Mesendoderm (in vitro differentiated cells): ENCODE results near the gene GPHN.
A peak's percentile ranks its signal among the peaks of the same experiment; 100 is the strongest.

Source experiments
- DNase-seq: peaks from one replicate; pipeline ENCODE4 v3.0.0; 2013
- H2AK5ac ChIP-seq: 2 replicates; pipeline ENCODE4 v1.6.1; 2013; ENCODE audit warnings: low read length, inconsistent platforms
- H2BK120ac ChIP-seq: 2 replicates; pipeline ENCODE4 v1.6.1; 2013; ENCODE audit warnings: low read depth, mild to moderate bottlenecking, low read length, moderate library complexity, mixed read lengths
- H2BK15ac ChIP-seq: replicated peaks from 2 replicates; pipeline ENCODE4 v1.6.1; 2013; ENCODE audit warnings: low read depth, mild to moderate bottlenecking, moderate library complexity
- H2BK5ac ChIP-seq: 2 replicates; pipeline ENCODE4 v1.6.1; 2013; ENCODE audit warnings: low read length, inconsistent platforms
- H3K18ac ChIP-seq: 2 replicates; pipeline ENCODE4 v1.6.1; 2013; ENCODE audit warnings: mild to moderate bottlenecking, low read length, mixed read lengths
- H3K23ac ChIP-seq: one replicate; pipeline ENCODE4 v1.6.1; 2013; ENCODE audit warnings: low read length
- H3K27ac ChIP-seq: 2 replicates; pipeline ENCODE4 v1.5.1; 2013; ENCODE audit warnings: low read depth, mild to moderate bottlenecking, inconsistent platforms, low read length, moderate library complexity
- H3K27me3 ChIP-seq: 2 replicates; pipeline ENCODE4 v1.6.1; 2013; ENCODE audit warnings: low read length, control low read depth, mild to moderate bottlenecking, inconsistent platforms; ENCODE audit not compliant: insufficient read depth, poor library complexity
- H3K36me3 ChIP-seq: 2 replicates; pipeline ENCODE4 v1.6.1; 2013; ENCODE audit warnings: low read length, inconsistent platforms; ENCODE audit not compliant: control insufficient read depth, insufficient read depth
- H3K4ac ChIP-seq: one replicate; pipeline ENCODE4 v1.6.1; 2013; ENCODE audit warnings: low read depth, mild to moderate bottlenecking, low read length, moderate library complexity
- H3K4me1 ChIP-seq: 2 replicates; pipeline ENCODE4 v1.6.1; 2013; ENCODE audit warnings: low read depth, low read length, inconsistent platforms; ENCODE audit not compliant: control insufficient read depth
- H3K4me2 ChIP-seq: 2 replicates; pipeline ENCODE4 v1.6.1; 2013; ENCODE audit warnings: low read length
- H3K4me3 ChIP-seq: 2 replicates; pipeline ENCODE4 v1.5.1; 2013; ENCODE audit warnings: mild to moderate bottlenecking, low read length
- H3K56ac ChIP-seq: one replicate; pipeline ENCODE4 v1.6.1; 2013; ENCODE audit warnings: low read length
- H3K79me1 ChIP-seq: 2 replicates; pipeline ENCODE4 v1.6.1; 2013; ENCODE audit warnings: low read length, inconsistent platforms
- H3K79me2 ChIP-seq: 2 replicates; pipeline ENCODE4 v1.6.1; 2013; ENCODE audit warnings: mild to moderate bottlenecking, low read length; ENCODE audit not compliant: control insufficient read depth, insufficient read depth
- H3K9ac ChIP-seq: 2 replicates; pipeline ENCODE4 v1.6.1; 2013; ENCODE audit warnings: low read length, inconsistent platforms
- H4K5ac ChIP-seq: one replicate; pipeline ENCODE4 v1.6.1; 2013; ENCODE audit warnings: low read length
- H4K8ac ChIP-seq: one replicate; pipeline ENCODE4 v1.6.1; 2013; ENCODE audit warnings: low read depth, mild to moderate bottlenecking, control low read depth, low read length, moderate library complexity
- whole genome bisulfite sequencing: extraction: QIAGEN DNeasy Blood & Tissue Kit; methylation state at CpG from one replicate; pipeline ENCODE4 v1.1.7; 2013; ENCODE audit warnings: low lambda C conversion rate, missing lambda C conversion rate; ENCODE audit not compliant: insufficient coverage; ENCODE audit errors: extremely low coverage; 5-methylcytosine and 5-hydroxymethylcytosine counted together

GPHN gene

GRCh38 chr14:66772146-66772545, 264.2 kb downstream of the GPHN start:
- no CpG with 5 or more reads among the region's 2 CpGs for WGBS
- Histone ChIP-seq H3K4me1 (no peaks in the 10 kb centered on the region), H3K18ac (no peak overlapping the region), H3K4me2 (no peak overlapping the region), H3K27me3 (no peaks in the 10 kb centered on the region), H3K56ac (no peak overlapping the region), H2BK5ac (no peak overlapping the region), H3K79me1 (no peaks in the 10 kb centered on the region), H2AK5ac (no peak overlapping the region), H2BK15ac (no peak overlapping the region), H4K5ac (no peak overlapping the region), H3K23ac (no peak overlapping the region), H3K79me2 (no peaks in the 10 kb centered on the region), H3K36me3 (no peaks in the 10 kb centered on the region), H3K4ac (no peak overlapping the region), H4K8ac (no peak overlapping the region), H3K9ac (no peak overlapping the region), H2BK120ac (no peak overlapping the region), H3K27ac (no peak overlapping the region), H3K4me3 (no peak overlapping the region)
- DNase-seq: no peak

- peak; percentile 15 for DNase-seq
- WGBS: no CpG with 5 or more reads among the region's 1 CpG
Observed at GRCh38 chr14:66782853-66783252, 274.9 kb downstream of the GPHN start.

GRCh38 chr14:66790101-66790500, 282.2 kb downstream of the GPHN start:
- no peak overlapping the region for H2BK15ac ChIP-seq
- WGBS: no CpG with 5 or more reads among the region's 1 CpG

More at GRCh38 chr14:66782853-66783252, 274.9 kb downstream of the GPHN start:
- H2BK15ac ChIP-seq: no peak overlapping the region
- H3K79me2 ChIP-seq: no peaks in the 10 kb centered on the region
- no peak overlapping the region for H2BK120ac ChIP-seq
- H4K5ac ChIP-seq: no peak overlapping the region
- H3K56ac ChIP-seq: no peak overlapping the region
- H3K9ac ChIP-seq: no peak overlapping the region
- no peak overlapping the region for H3K23ac ChIP-seq
- no peaks in the 10 kb centered on the region for H3K27me3 ChIP-seq
- H3K18ac ChIP-seq: no peak overlapping the region
- H3K4ac ChIP-seq: no peak overlapping the region
- H3K4me3 ChIP-seq: no peak overlapping the region
- no peak overlapping the region for H2BK5ac ChIP-seq
- no peaks in the 10 kb centered on the region for H3K4me1 ChIP-seq
- H3K4me2 ChIP-seq: no peak overlapping the region
- H3K79me1 ChIP-seq: no peaks in the 10 kb centered on the region
- H2AK5ac ChIP-seq: no peak overlapping the region
- no peak overlapping the region for H3K27ac ChIP-seq
- H3K36me3 ChIP-seq: no peaks in the 10 kb centered on the region
- no peak overlapping the region for H4K8ac ChIP-seq

GRCh38 chr14:66802962-66803361, 295.0 kb downstream of the GPHN start:
- no peak for DNase-seq
- Histone ChIP-seq H3K4me2 (no peak overlapping the region), H4K5ac (no peak overlapping the region), H2AK5ac (no peak overlapping the region), H2BK5ac (no peak overlapping the region), H3K9ac (no peak overlapping the region), H3K56ac (no peak overlapping the region), H3K27ac (no peak overlapping the region), H3K4ac (no peak overlapping the region), H3K4me1 (no peaks in the 10 kb centered on the region), H3K79me2 (no peaks in the 10 kb centered on the region), H2BK15ac (no peak overlapping the region), H3K27me3 (no peaks in the 10 kb centered on the region), H4K8ac (no peak overlapping the region), H3K18ac (no peak overlapping the region), H3K4me3 (no peak overlapping the region), H3K23ac (no peak overlapping the region), H2BK120ac (no peak overlapping the region), H3K36me3 (no peaks in the 10 kb centered on the region), H3K79me1 (no peaks in the 10 kb centered on the region)
- WGBS: no CpG with 5 or more reads among the region's 4 CpGs

More at GRCh38 chr14:66790101-66790500, 282.2 kb downstream of the GPHN start:
- no peak overlapping the region for H3K4me3 ChIP-seq
- no peak overlapping the region for H2BK120ac ChIP-seq
- no peak overlapping the region for H2AK5ac ChIP-seq
- no peak overlapping the region for H2BK5ac ChIP-seq
- H3K4me1 ChIP-seq: no peaks in the 10 kb centered on the region
- H3K4ac ChIP-seq: no peak overlapping the region
- H4K5ac ChIP-seq: no peak overlapping the region
- H3K9ac ChIP-seq: no peak overlapping the region
- H3K4me2 ChIP-seq: no peak overlapping the region
- H3K27me3 ChIP-seq: no peaks in the 10 kb centered on the region
- no peak overlapping the region for H3K23ac ChIP-seq
- H3K56ac ChIP-seq: no peak overlapping the region
- H3K27ac ChIP-seq: no peak overlapping the region
- no peak for DNase-seq
- H4K8ac ChIP-seq: no peak overlapping the region
- H3K18ac ChIP-seq: no peak overlapping the region
- H3K79me1 ChIP-seq: no peaks in the 10 kb centered on the region
- no peaks in the 10 kb centered on the region for H3K79me2 ChIP-seq
- no peaks in the 10 kb centered on the region for H3K36me3 ChIP-seq

GRCh38 chr14:66804141-66804540, 296.2 kb downstream of the GPHN start:
- Histone ChIP-seq H2BK5ac (no peak overlapping the region), H3K79me2 (no peaks in the 10 kb centered on the region), H2AK5ac (no peak overlapping the region), H3K4me1 (no peaks in the 10 kb centered on the region), H3K27ac (no peak overlapping the region), H3K79me1 (no peaks in the 10 kb centered on the region), H4K5ac (no peak overlapping the region), H2BK15ac (no peak overlapping the region), H3K23ac (no peak overlapping the region), H2BK120ac (no peak overlapping the region), H4K8ac (no peak overlapping the region), H3K4ac (no peak overlapping the region), H3K18ac (no peak overlapping the region), H3K9ac (no peak overlapping the region), H3K4me2 (no peak overlapping the region), H3K4me3 (no peak overlapping the region), H3K27me3 (no peaks in the 10 kb centered on the region), H3K56ac (no peak overlapping the region), H3K36me3 (no peaks in the 10 kb centered on the region)
- no CpG with 5 or more reads among the region's 1 CpG for WGBS
- DNase-seq: no peak

GRCh38 chr14:66813636-66814035, 305.7 kb downstream of the GPHN start:
- Histone ChIP-seq H4K5ac (no peak overlapping the region), H3K79me1 (no peaks in the 10 kb centered on the region)
- no CpG with 5 or more reads among the region's 6 CpGs for WGBS

More at GRCh38 chr14:66813636-66814035, 305.7 kb downstream of the GPHN start:
- H3K4ac ChIP-seq: no peak overlapping the region
- H3K4me1 ChIP-seq: no peaks in the 10 kb centered on the region
- H2BK15ac ChIP-seq: no peak overlapping the region
- no peak overlapping the region for H3K23ac ChIP-seq
- H3K27me3 ChIP-seq: no peaks in the 10 kb centered on the region
- H3K9ac ChIP-seq: no peak overlapping the region
- no peaks in the 10 kb centered on the region for H3K79me2 ChIP-seq
- H3K27ac ChIP-seq: no peak overlapping the region
- H3K4me3 ChIP-seq: no peak overlapping the region
- H4K8ac ChIP-seq: no peak overlapping the region
- H2AK5ac ChIP-seq: no peak overlapping the region
- H3K56ac ChIP-seq: no peak overlapping the region
- no peak overlapping the region for H2BK120ac ChIP-seq
- no peaks in the 10 kb centered on the region for H3K36me3 ChIP-seq
- H3K18ac ChIP-seq: no peak overlapping the region
- no peak overlapping the region for H3K4me2 ChIP-seq
- no peak overlapping the region for H2BK5ac ChIP-seq
- DNase-seq: no peak
